Spinal cord (tissue), 10 donors: ENCODE results near the gene FBXW8. TPM values are rescaled to one million over a fixed set of nuclear protein-coding genes. Genes with fewer than 3 reads are reported as not detected.
A peak's percentile ranks its signal among the peaks of the same experiment; 100 is the strongest.

Source experiments
- DNase-seq, 6 donors: peaks; one replicate each; pipeline versions ENCODE4 v3.0.0 to v3.0.0-alpha.2; 2013 to 2015; ENCODE audit warnings: low spot score in 6 of 6, low read depth in 4 of 6
- H3K27ac ChIP-seq: one replicate; pipeline ENCODE4 v1.5.1; 2013; ENCODE audit warnings: low read depth, low read length, control low read depth
- H3K27me3 ChIP-seq: one replicate; pipeline ENCODE4 v1.6.1; 2013; ENCODE audit warnings: low read length; ENCODE audit not compliant: control insufficient read depth, insufficient read depth
- H3K36me3 ChIP-seq: one replicate; pipeline ENCODE4 v1.6.1; 2013; ENCODE audit warnings: low read length; ENCODE audit not compliant: control insufficient read depth, insufficient read depth
- H3K4me1 ChIP-seq: one replicate; pipeline ENCODE4 v1.6.1; 2013; ENCODE audit warnings: low read length; ENCODE audit not compliant: control insufficient read depth, insufficient read depth
- H3K4me3 ChIP-seq: one replicate; pipeline ENCODE4 v1.5.1; 2013; ENCODE audit warnings: low read depth, low read length, control low read depth
- H3K9me3 ChIP-seq: one replicate; pipeline ENCODE4 v1.6.1; 2013; ENCODE audit warnings: low read length; ENCODE audit not compliant: control insufficient read depth, insufficient read depth
- WGBS: methylation state at CpG from one replicate; pipeline ENCODE4 v1.1.5; 2013; ENCODE audit warnings: missing lambda C conversion rate; ENCODE audit not compliant: insufficient coverage; 5-methylcytosine and 5-hydroxymethylcytosine counted together
- polyA plus RNA-seq, 2 donors: library from polyadenylated mRNA; unstranded; fragments of 120-200 nt; gene quantifications; one replicate each; pipeline ENCODE4 v1.2.1, GENCODE V29; 2013; ENCODE audit not compliant: insufficient read length in 2 of 2
- total RNA-seq, 2 donors: library from RNA; depleted of rRNA in 1 of 2; stranded (reverse); fragments of 120-200 nt in 1 of 2; fragments of >200 nt in 1 of 2; gene quantifications; one replicate each; pipeline versions ENCODE4 v1.2.3 to v1.2.4, GENCODE V29; 2013 to 2014
- donor health status: healthy.

FBXW8 gene
- total and polyA plus RNA-seq, 4 donors, result 9.3 to 18.2 (median 17.3) TPM

DNA sequence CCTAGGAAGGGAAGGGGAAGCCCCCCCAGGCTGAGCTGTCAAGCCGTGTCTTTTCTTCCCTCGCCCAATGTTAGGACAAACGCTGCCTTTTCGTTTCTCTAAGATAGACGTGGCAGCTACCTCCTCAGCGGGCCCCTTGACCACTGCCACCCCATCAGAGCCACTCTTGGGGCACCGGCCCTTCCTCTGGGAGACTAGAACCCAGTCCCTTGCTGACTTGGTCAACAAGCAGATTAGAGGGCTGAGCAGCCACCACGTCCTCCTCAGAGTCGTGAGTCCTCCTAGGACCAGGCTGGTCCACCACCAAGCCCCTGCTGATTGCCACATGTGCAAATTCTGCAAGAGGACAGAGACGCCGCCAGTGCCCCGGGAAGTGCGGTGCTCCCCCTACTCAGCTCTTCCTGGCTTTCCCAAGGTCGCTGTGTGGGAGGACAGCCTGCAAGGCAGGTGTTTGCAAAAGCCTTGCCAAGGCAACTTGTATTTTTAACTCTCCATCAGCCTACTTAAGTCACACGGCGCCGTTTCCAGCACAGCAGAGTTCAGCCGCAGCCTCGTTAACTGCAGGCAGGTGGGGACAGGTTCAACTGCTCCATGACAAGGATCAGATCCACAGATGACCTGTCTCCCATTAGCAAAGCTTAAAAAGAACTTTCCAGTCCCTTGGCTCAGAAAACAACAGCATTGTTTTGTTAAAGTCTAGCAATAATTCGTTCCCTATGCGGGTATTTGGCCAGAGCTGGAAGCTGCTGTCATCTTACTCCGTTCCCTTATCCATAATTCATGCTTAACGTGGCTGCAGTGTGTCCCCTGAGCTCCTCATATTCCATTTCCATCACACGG is 122.9 kb downstream of the FBXW8 start:
- peaks cover 39% of the 10 kb centered on the region for H3K4me1 ChIP-seq
- H3K36me3 ChIP-seq, result peaks cover 3% of the 10 kb centered on the region
- WGBS, result 57% methylated on average over 21 of the region's 24 CpGs
- H3K27ac ChIP-seq, result no peak overlapping the region
- no peak overlapping the region for H3K4me3 ChIP-seq
- no peaks in the 10 kb centered on the region for H3K9me3 ChIP-seq
- DNase-seq, result peak in 2 of 6 donors; percentile 42 to 79
- no peaks in the 10 kb centered on the region for H3K27me3 ChIP-seq

DNA sequence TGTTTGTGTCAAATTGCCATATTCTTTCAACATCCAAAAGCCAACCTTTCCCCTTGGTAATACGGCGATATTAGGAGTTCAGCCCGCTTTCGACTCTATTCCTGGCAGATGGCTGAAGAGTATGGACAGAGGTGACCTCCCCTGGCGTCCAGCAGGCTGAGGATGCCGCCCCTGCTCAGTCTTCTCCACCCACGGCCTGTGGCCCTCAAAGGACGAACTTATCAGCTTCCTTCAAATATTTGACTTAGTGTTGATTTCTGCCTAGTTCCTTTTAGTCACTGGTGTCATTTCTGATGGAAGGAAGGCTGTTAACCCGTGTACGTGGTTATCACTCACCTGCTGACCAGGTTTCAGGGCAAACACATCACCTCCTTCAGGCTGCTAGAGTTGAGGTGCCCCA is 123.5 kb downstream of the FBXW8 start:
- DNase-seq, result no peak
- Histone ChIP-seq H3K4me1 (peaks cover 39% of the 10 kb centered on the region), H3K4me3 (no peak overlapping the region), H3K27ac (no peak overlapping the region), H3K9me3 (no peaks in the 10 kb centered on the region), H3K27me3 (no peaks in the 10 kb centered on the region), H3K36me3 (peaks cover 3% of the 10 kb centered on the region)
- WGBS, result 80% methylated on average over 6 of the region's 10 CpGs

DNA sequence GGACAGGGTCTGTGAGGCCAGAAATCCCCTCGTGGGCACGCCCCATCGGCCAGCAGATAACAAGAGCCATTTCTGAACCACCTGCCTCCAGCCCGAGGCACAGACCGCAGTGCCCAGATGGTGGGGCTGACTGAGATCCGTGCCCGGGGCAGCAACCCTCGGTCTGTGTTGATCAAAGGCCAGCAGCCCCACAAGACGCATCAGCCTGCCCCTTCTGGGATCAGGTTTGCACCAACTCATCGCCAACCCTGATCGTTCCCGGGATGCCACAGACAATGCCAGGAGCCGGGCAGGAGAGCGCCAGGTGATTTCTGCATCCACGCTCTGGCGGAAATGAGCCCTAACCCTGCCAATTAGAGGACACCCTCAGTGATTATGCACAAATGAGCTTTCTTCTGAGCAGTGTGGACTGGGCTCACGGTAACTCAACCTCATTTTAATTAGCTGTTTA is 124.0 kb downstream of the FBXW8 start:
- peaks cover 3% of the 10 kb centered on the region for H3K36me3 ChIP-seq
- peak in 1 of 6 donors; percentile 50 for DNase-seq
- no peaks in the 10 kb centered on the region for H3K9me3 ChIP-seq
- WGBS, result 65% methylated on average over 17 of the region's 17 CpGs
- no peak overlapping the region for H3K4me3 ChIP-seq
- H3K27ac ChIP-seq, result no peak overlapping the region
- H3K27me3 ChIP-seq, result no peaks in the 10 kb centered on the region
- H3K4me1 ChIP-seq, result peaks cover 39% of the 10 kb centered on the region

DNA sequence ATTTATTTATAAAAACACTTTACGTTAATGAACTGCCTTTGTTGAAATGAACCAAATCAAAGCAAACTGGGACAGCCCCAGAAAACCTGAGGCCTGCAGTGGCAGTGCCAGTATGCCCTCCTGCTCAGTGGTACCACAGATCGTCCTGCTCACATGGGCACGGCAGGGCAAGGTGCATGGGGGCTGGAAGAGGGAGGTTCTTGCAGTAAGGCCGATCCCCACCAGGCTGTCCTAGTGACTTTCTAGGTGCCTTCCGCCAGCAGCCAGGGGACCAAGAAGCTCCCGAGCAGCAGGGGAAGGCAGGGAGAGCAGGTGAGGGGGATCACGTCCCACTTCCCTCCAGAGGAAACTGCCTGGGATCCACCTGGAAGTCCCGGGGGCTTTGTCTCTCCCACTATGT is 124.5 kb downstream of the FBXW8 start:
- 75% methylated on average over 7 of the region's 8 CpGs for WGBS
- H3K27ac ChIP-seq, result no peak overlapping the region

DNA sequence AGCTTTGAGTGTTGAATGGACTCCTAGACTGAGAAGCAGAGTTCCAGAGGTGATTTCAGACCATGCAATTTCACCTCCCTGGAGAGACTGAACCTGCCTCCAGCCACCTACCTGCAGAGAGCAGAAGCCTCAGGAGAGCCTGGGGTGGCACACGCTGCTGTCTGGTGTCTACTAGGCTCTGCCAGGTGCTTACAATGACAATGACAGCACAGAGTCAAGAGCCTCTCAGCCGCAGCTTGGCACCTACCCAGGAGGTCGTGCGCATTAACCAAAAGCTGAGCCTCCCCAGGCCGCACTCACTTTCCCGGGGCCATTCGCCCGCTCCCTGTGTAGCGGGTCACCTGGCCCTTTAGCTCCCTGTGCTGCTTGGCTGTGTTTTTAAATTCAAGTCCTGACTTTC is 125.3 kb downstream of the FBXW8 start:
- Histone ChIP-seq H3K36me3 (no peaks in the 10 kb centered on the region), H3K4me3 (no peak overlapping the region), H3K9me3 (no peaks in the 10 kb centered on the region), H3K27ac (no peak overlapping the region), H3K4me1 (peaks cover 42% of the 10 kb centered on the region), H3K27me3 (no peaks in the 10 kb centered on the region)
- no peak for DNase-seq
- 63% methylated on average over 9 of the region's 9 CpGs for WGBS

More for the DNA sequence above, 124.5 kb downstream of the FBXW8 start:
- Histone ChIP-seq H3K36me3 (no peaks in the 10 kb centered on the region), H3K9me3 (no peaks in the 10 kb centered on the region), H3K4me3 (no peak overlapping the region), H3K4me1 (peaks cover 39% of the 10 kb centered on the region), H3K27me3 (no peaks in the 10 kb centered on the region)
- DNase-seq, result no peak

DNA sequence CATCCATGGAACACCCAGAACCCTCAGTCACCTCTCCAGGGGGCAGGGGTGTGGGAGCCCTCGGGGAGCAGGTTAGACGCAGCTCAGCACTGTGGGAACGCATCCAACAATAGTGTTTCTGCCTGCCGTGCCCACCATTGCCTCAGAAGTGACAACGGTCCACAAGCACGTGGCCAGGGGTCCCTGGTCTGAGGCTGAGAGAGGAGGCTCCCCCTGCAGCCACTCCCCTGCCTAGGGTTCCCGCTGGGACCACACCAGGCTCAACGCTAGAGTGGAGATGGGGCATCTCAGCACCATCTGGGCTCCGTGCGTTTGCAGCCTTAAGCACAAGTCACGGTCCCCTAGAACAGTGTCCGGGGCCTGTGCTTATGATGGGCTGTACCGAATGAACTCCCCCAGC is 125.8 kb downstream of the FBXW8 start:
- DNase-seq, result no peak
- no peaks in the 10 kb centered on the region for H3K9me3 ChIP-seq
- H3K4me3 ChIP-seq, result no peak overlapping the region
- H3K4me1 ChIP-seq, result peaks cover 42% of the 10 kb centered on the region
- no peaks in the 10 kb centered on the region for H3K36me3 ChIP-seq
- H3K27ac ChIP-seq, result no peak overlapping the region
- no peaks in the 10 kb centered on the region for H3K27me3 ChIP-seq
- 69% methylated on average over 13 of the region's 13 CpGs for WGBS

DNA sequence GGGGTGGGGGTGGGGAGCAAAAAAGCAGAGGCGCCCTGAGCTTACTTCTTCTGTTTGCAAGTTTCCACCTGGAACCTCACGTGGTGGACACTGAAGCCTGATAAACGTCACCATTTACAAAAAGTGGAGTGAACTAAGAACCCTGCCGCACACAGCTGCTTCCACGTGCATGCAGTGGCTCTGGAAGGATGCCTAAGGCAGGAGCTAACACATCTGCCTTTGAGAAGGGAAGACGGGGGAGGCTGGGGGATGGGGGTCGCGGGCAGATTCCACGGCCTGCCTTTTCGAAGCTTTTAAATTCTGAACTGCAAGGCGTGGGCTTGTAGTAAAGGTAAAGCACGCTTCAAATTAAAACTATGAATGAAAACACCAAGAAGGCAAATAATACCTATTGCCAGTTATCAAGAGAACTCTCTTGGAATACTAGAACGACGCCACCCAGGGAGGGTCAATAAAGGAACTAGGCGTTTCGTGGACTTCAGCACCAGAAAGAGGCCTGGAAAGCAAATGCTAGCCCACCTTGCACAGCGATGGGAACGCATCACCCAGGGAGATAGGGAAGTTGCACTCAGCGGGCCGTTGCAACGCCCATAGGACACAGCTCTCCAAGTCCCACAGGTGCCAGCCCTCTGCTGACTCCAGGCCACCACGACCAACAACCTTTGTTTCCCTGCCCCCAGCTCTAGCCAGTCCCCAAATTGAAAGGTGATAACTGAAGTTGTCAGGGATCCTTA is 126.7 kb downstream of the FBXW8 start:
- DNase-seq, result peak in 2 of 6 donors; percentile 37 to 56
- Histone ChIP-seq H3K27ac (no peak overlapping the region), H3K4me3 (no peak overlapping the region), H3K27me3 (no peaks in the 10 kb centered on the region), H3K36me3 (no peaks in the 10 kb centered on the region), H3K9me3 (no peaks in the 10 kb centered on the region), H3K4me1 (peaks cover 37% of the 10 kb centered on the region)
- WGBS, result 74% methylated on average over 15 of the region's 22 CpGs

DNA sequence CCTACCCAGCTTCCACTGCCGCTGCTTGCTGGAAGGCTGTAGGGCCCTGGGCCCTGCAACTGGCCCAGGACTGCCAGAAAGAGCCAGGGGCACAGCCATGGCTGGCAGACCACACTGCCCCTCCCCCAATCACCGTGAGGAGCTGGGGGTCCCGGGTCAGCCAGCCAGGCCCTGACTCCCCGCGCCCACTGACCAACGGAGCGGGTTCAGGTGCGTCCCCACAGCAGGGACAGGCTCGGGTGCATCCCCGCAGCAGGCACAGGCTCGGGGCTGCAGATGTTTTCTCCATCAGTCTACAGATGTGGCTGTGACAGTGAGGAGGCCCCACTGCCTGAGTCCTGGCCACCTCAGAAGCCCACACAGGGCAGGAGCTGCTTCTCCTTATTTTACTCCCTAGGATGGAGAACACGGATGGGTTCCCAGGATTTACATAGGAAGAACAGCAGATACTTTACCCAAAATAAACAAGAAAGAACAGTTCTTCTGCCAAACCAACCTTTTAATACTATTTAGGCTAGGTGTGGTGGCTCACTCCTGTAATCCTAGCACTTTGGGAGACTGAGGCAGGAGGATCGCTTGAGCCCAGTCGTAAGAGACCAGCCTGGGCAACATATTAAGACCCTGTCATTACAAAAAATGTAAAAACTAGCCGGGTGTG is 127.4 kb downstream of the FBXW8 start:
- Histone ChIP-seq H3K27me3 (no peaks in the 10 kb centered on the region), H3K4me1 (peaks cover 30% of the 10 kb centered on the region), H3K36me3 (no peaks in the 10 kb centered on the region), H3K9me3 (no peaks in the 10 kb centered on the region), H3K4me3 (no peak overlapping the region), H3K27ac (no peak overlapping the region)
- no peak for DNase-seq
- WGBS, result 89% methylated on average over 12 of the region's 15 CpGs

DNA sequence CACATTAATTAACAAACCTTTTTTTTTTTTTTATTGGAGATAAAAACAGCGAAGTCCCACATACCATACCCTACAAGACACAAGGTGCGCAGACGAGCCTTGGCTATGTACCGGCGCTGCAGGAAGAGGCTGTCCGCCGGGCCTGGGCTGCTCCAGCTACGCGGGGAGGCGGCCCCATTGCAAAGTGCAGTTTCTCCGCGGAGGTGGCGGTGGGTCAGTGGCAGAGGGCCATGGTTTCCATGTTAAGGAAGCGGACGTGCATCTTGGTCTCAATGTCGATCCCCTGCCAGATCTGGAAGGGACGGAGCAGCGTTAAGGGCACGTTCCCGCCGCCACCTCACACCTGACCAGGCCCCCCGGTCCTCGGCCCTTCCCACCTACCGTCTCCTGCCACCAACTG is 128.2 kb downstream of the FBXW8 start:
- H3K4me1 ChIP-seq, result peaks cover 23% of the 10 kb centered on the region
- no peak overlapping the region for H3K27ac ChIP-seq
- H3K4me3 ChIP-seq, result no peak overlapping the region
- H3K27me3 ChIP-seq, result no peaks in the 10 kb centered on the region
- H3K9me3 ChIP-seq, result no peaks in the 10 kb centered on the region
- 86% methylated on average over 23 of the region's 24 CpGs for WGBS
- DNase-seq, result no peak
- H3K36me3 ChIP-seq, result no peaks in the 10 kb centered on the region
